A673 (cell line): ENCODE measurements around the gene ENTR1. TPM values are rescaled to one million over a fixed set of nuclear protein-coding genes. Genes with fewer than 3 reads are reported as not detected.

Experiments
- BruUV-seq: library from RNA; stranded (reverse); fragments of 400-500 nt; replicated peaks from 2 replicates; lab custom pipeline; 2021; lab: Mats Ljungman, UMichigan
- CTCF ChIA-PET: fragments of 300-600 bp; sonication (Branson Sonifier 250); formaldehyde crosslinking; loops from one replicate; lab custom pipeline; 2022; ENCODE audit warnings: antibody characterized with exemption; lab: Charles Lee
- POLR2A ChIA-PET: fragments of 300-600 bp; sonication (Branson Sonifier 250); formaldehyde crosslinking; loops from one replicate; lab custom pipeline; 2022; ENCODE audit warnings: antibody characterized with exemption; ENCODE audit not compliant: low non-redundant PET; lab: Charles Lee
- DNase-seq: peaks from one replicate; pipeline ENCODE4 v3.0.0-alpha.2; 2015; ENCODE audit warnings: low spot score
- H3K27ac ChIP-seq: fragments of 200-600 bp; sonication (generic); 2 replicates; pipeline ENCODE4 v1.5.1; 2016; ENCODE audit warnings: mixed run types, low read depth, mild to moderate bottlenecking, mixed read lengths, antibody characterized with exemption, low read length; ENCODE audit not compliant: poor library complexity, severe bottlenecking
- H3K27me3 ChIP-seq: fragments of 200-600 bp; sonication (generic); replicated peaks from 2 replicates; pipeline ENCODE4 v1.6.1; 2017; ENCODE audit warnings: mixed run types, low read depth, mild to moderate bottlenecking, mixed read lengths, antibody characterized with exemption, low read length; ENCODE audit not compliant: insufficient read depth, poor library complexity
- H3K36me3 ChIP-seq: fragments of 200-600 bp; sonication (generic); 2 replicates; pipeline ENCODE4 v1.6.1; 2016; ENCODE audit warnings: mixed run types, mild to moderate bottlenecking, mixed read lengths, antibody characterized with exemption, low read length; ENCODE audit not compliant: insufficient read depth, poor library complexity, severe bottlenecking
- H3K4me1 ChIP-seq: fragments of 200-600 bp; sonication (generic); 2 replicates; pipeline ENCODE4 v1.6.1; 2017; ENCODE audit warnings: mixed run types, mild to moderate bottlenecking, mixed read lengths, antibody characterized with exemption, low read length; ENCODE audit not compliant: insufficient read depth, poor library complexity, severe bottlenecking
- H3K4me3 ChIP-seq: fragments of 200-600 bp; sonication (generic); 2 replicates; pipeline ENCODE4 v1.5.1; 2016; ENCODE audit warnings: low read depth, mixed run types, mild to moderate bottlenecking, mixed read lengths, low read length; ENCODE audit not compliant: poor library complexity, severe bottlenecking
- H3K9me3 ChIP-seq: fragments of 200-600 bp; sonication (generic); 2 replicates; pipeline ENCODE4 v1.6.1; 2016; ENCODE audit warnings: mixed run types, low read depth, mild to moderate bottlenecking, mixed read lengths, antibody characterized with exemption, low read length; ENCODE audit not compliant: poor library complexity, severe bottlenecking
- CTCF ChIP-seq: fragments of 300-800, 200-600 bp; sonication (generic); conservative IDR thresholded peaks from 2 replicates; pipeline ENCODE4 v1.5.1; 2017; ENCODE audit warnings: low read depth, mild to moderate bottlenecking, antibody characterized with exemption, low read length, moderate library complexity, mixed read lengths
- EZH2 ChIP-seq: fragments of 200-600 bp; sonication (generic); IDR thresholded peaks from 2 replicates; pipeline ENCODE4 v1.6.1; 2017; ENCODE audit warnings: borderline replicate concordance, low read depth, mild to moderate bottlenecking, mixed read lengths, antibody characterized with exemption, low read length; ENCODE audit not compliant: poor library complexity, severe bottlenecking
- intact Hi-C: fragments of 100-400 bp; cut with micrococcal nuclease; formaldehyde crosslinking; loops from one replicate; pipeline ENCODE4 v1.10.0; 2022; ENCODE audit not compliant: unreplicated experiment
- total RNA-seq: library from RNA; stranded (reverse); gene quantifications from 2 replicates; pipeline ENCODE4 v1.2.3, GENCODE V29; 2021

ENTR1 gene
- total RNA-seq, 1 experiment from 2014 or later: 146 TPM

GRCh38 chr9:136416427-136416826 lies 6.0 kb upstream of the ENTR1 start:
- no TSS peak for BruUV-seq
- Histone ChIP-seq H3K36me3 (peaks cover 82% of the 10 kb centered on the region), H3K4me3 (no peak overlapping the region), H3K27ac (no peak overlapping the region), H3K9me3 (no peaks in the 10 kb centered on the region), H3K4me1 (peaks cover 8% of the 10 kb centered on the region), H3K27me3 (no peaks in the 10 kb centered on the region)
- intact Hi-C loops: no loop called here
- no peak for DNase-seq
- ChIA-PET CTCF (no interaction called here), POLR2A (no interaction called here)
- TF ChIP-seq EZH2 (no peak), CTCF (no peak)

GRCh38 chr9:136412962-136413361 lies 2.5 kb upstream of the ENTR1 start:
- CTCF ChIA-PET: no interaction called here
- Histone ChIP-seq H3K4me1 (peaks cover 10% of the 10 kb centered on the region), H3K4me3 (no peak overlapping the region), H3K9me3 (no peaks in the 10 kb centered on the region), H3K27me3 (no peaks in the 10 kb centered on the region), H3K27ac (no peak overlapping the region), H3K36me3 (peaks cover 54% of the 10 kb centered on the region)
- DNase-seq: no peak
- intact Hi-C loops: no loop called here
- POLR2A ChIA-PET: no interaction called here
- TF ChIP-seq CTCF (no peak), EZH2 (no peak)
- no TSS peak for BruUV-seq

GRCh38 chr9:136411378-136411777 lies 964 bp upstream of the ENTR1 start:
- H3K9me3 ChIP-seq: no peaks in the 10 kb centered on the region
- no peak for DNase-seq
- peaks cover 55% of the 10 kb centered on the region for H3K36me3 ChIP-seq
- TSS peak; percentile 76 for BruUV-seq
- ChIA-PET CTCF (no interaction called here), POLR2A (no interaction called here)
- H3K27me3 ChIP-seq: no peaks in the 10 kb centered on the region
- intact Hi-C loops: no loop called here
- peak overlapping the region; percentile 93 for H3K27ac ChIP-seq
- TF ChIP-seq CTCF: no peak
- no peak for TF ChIP-seq EZH2
- H3K4me1 ChIP-seq: peaks cover 10% of the 10 kb centered on the region
- peak overlapping the region; percentile 93 for H3K4me3 ChIP-seq
